ENCODE measurements around the gene DEF6. TPM values are rescaled to one million over a fixed set of nuclear protein-coding genes. Genes with fewer than 3 reads are reported as not detected.

DEF6 gene
- total and polyA plus RNA-seq, 2 of the 13 experiments (the other 11 are each of a cell fraction or from before 2014, with no cell fraction given) = 5.2 to 10.0 TPM

DNA sequence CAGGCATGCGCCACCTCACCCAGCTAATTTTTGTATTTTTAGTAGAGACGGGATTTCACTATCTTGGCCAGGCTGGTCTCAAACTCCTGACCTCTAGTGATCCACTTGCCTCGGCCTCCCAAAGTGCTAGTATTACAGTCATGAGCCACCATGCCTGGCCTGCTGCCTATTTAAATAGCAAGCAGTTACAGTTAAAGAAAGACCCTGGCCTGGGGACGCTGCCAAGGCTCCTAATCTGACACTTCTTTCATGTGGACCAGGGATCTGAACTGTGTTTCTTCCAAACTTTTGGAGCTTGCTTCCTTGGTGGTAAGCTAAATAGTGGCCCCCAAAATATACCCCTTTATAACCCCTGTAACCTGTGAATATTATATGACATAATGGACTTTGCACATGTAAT is 60.1 kb downstream of the DEF6 start:
- no peak overlapping the region for H3K4me3 ChIP-seq (replicated peaks in 1 of 3; ENCODE audit: insufficient read depth in 1 of 3, low read depth in 2 of 3, low read length in 3 of 3)
- peaks cover 34% of the 10 kb centered on the region for H3K4me1 ChIP-seq (ENCODE audit: insufficient read depth, low read length)
- ChIA-PET POLR2A (no interaction called here), CTCF (ENCODE audit: low intra/inter-chr PET ratio, low total read pairs) (no interaction called here)
- H4K20me1 ChIP-seq (ENCODE audit: insufficient read depth, low read length) = no peaks in the 10 kb centered on the region
- no peak overlapping the region for H2AFZ ChIP-seq (ENCODE audit: low read length)
- H3K27ac ChIP-seq (ENCODE audit: extremely low read length, insufficient read depth, low read length) = no peak overlapping the region
- H3K27me3 ChIP-seq (ENCODE audit: control insufficient read depth in 1 of 2, insufficient read depth in 2 of 2, low read length in 2 of 2) = no peaks in the 10 kb centered on the region
- BruUV-seq (replicated peaks) = no TSS peak
- in situ Hi-C loops (cut with HindIII; ENCODE audit: extremely low pct_ligation_motif_present, low pct_unique_long_range_greater_than_20kb) (no loop called here), intact Hi-C loops (cut with micrococcal nuclease; ENCODE audit: unreplicated experiment) (no loop called here)
- H3K9ac ChIP-seq (ENCODE audit: insufficient read depth, low read depth, low read length) = no peak overlapping the region
- H3K4me2 ChIP-seq (ENCODE audit: low read depth, low read length) = no peak overlapping the region
- ATAC-seq = no peak
- no peak for DNase-seq (ENCODE audit: low spot score)
- H3K79me2 ChIP-seq (ENCODE audit: insufficient read depth, low read length) = peaks cover 3% of the 10 kb centered on the region
- FAIRE-seq = no peak
- TF ChIP-seq, protein P1, sequence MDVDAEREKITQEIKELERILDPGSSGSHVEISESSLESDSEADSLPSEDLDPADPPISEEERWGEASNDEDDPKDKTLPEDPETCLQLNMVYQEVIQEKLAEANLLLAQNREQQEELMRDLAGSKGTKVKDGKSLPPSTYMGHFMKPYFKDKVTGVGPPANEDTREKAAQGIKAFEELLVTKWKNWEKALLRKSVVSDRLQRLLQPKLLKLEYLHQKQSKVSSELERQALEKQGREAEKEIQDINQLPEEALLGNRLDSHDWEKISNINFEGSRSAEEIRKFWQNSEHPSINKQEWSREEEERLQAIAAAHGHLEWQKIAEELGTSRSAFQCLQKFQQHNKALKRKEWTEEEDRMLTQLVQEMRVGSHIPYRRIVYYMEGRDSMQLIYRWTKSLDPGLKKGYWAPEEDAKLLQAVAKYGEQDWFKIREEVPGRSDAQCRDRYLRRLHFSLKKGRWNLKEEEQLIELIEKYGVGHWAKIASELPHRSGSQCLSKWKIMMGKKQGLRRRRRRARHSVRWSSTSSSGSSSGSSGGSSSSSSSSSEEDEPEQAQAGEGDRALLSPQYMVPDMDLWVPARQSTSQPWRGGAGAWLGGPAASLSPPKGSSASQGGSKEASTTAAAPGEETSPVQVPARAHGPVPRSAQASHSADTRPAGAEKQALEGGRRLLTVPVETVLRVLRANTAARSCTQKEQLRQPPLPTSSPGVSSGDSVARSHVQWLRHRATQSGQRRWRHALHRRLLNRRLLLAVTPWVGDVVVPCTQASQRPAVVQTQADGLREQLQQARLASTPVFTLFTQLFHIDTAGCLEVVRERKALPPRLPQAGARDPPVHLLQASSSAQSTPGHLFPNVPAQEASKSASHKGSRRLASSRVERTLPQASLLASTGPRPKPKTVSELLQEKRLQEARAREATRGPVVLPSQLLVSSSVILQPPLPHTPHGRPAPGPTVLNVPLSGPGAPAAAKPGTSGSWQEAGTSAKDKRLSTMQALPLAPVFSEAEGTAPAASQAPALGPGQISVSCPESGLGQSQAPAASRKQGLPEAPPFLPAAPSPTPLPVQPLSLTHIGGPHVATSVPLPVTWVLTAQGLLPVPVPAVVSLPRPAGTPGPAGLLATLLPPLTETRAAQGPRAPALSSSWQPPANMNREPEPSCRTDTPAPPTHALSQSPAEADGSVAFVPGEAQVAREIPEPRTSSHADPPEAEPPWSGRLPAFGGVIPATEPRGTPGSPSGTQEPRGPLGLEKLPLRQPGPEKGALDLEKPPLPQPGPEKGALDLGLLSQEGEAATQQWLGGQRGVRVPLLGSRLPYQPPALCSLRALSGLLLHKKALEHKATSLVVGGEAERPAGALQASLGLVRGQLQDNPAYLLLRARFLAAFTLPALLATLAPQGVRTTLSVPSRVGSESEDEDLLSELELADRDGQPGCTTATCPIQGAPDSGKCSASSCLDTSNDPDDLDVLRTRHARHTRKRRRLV (CRISPR knock-in tag; IDR thresholded peaks at IDR 0.05) = no peak
- TF ChIP-seq ZNF136 (CRISPR knock-in tag; IDR thresholded peaks at IDR 0.05; ENCODE audit: low read depth) (no peak), ZNF850 (CRISPR knock-in tag; conservative IDR thresholded peaks at IDR 0.05) (no peak), SIX4 (CRISPR knock-in tag; IDR thresholded peaks at IDR 0.05) (no peak), FOSL1 (CRISPR knock-in tag; IDR thresholded peaks at IDR 0.05; ENCODE audit: borderline replicate concordance) (no peak), JUN (CRISPR knock-in tag; IDR thresholded peaks at IDR 0.05) (no peak), SMARCC2 (IDR thresholded peaks at IDR 0.05) (no peak)
- no peaks in the 10 kb centered on the region for H3K9me3 ChIP-seq (ENCODE audit: low read length)
- 98% methylated on average over 4 of the region's 4 CpGs for WGBS (ENCODE audit: low lambda C conversion rate)
- peaks cover 16 to 25% of the 10 kb centered on the region in 2 experiments; a peak in 4 of 5 replicates for H3K36me3 ChIP-seq (replicated peaks in 1 of 2; ENCODE audit: control insufficient read depth in 1 of 2, insufficient read depth in 2 of 2, low read length in 2 of 2)

Data from HepG2 (cell line).